ENCODE measurements around the gene UGT1A9.

Gene UGT1A9

GRCh38 chr2:233686928-233687327, 15.2 kb downstream of the UGT1A9 start:
- Histone ChIP-seq H3K4me2 (ENCODE audit: insufficient read depth, low read length) (no peak overlapping the region), H3K9ac (ENCODE audit: low read depth, low read length) (no peak overlapping the region), H3K27ac (ENCODE audit: low read length) (no peak overlapping the region), H3K36me3 (ENCODE audit: insufficient read depth, low read length) (no peaks in the 10 kb centered on the region), H3K9me3 (ENCODE audit: insufficient read depth, low read length, severe bottlenecking) (no peaks in the 10 kb centered on the region), H3K4me1 (ENCODE audit: insufficient read depth, low read length) (no peaks in the 10 kb centered on the region), H3K79me2 (ENCODE audit: insufficient read depth, low read length) (no peaks in the 10 kb centered on the region), H3K4me3 (ENCODE audit: low read depth in 1 of 2, low read length in 2 of 2) (no peak overlapping the region), H4K20me1 (ENCODE audit: insufficient read depth, low read length) (no peaks in the 10 kb centered on the region), H2AFZ (ENCODE audit: low read depth, low read length) (no peak overlapping the region), H3K27me3 (ENCODE audit: insufficient read depth, low read length, poor library complexity) (peaks cover 5% of the 10 kb centered on the region)
- ATAC-seq (ENCODE audit: insufficient read depth, low read depth) (no peak), DNase-seq (no peak)
- TF ChIP-seq CTCF (IDR thresholded peaks at IDR 0.05; ENCODE audit: borderline replicate concordance, extremely low read depth, low read length, poor library complexity, severe bottlenecking) (no peak), EZH2 (IDR thresholded peaks at IDR 0.05; ENCODE audit: borderline replicate concordance, low read depth, low read length, severe bottlenecking) (no peak)

GRCh38 chr2:233688341-233688740, 16.6 kb downstream of the UGT1A9 start:
- DNase-seq (no peak), ATAC-seq (ENCODE audit: insufficient read depth, low read depth) (no peak)
- no peak for TF ChIP-seq CTCF (IDR thresholded peaks at IDR 0.05; ENCODE audit: borderline replicate concordance, extremely low read depth, low read length, poor library complexity, severe bottlenecking)
- Histone ChIP-seq H3K4me1 (ENCODE audit: insufficient read depth, low read length) (no peaks in the 10 kb centered on the region), H3K79me2 (ENCODE audit: insufficient read depth, low read length) (no peaks in the 10 kb centered on the region), H3K9me3 (ENCODE audit: insufficient read depth, low read length, severe bottlenecking) (no peaks in the 10 kb centered on the region), H4K20me1 (ENCODE audit: insufficient read depth, low read length) (no peaks in the 10 kb centered on the region), H3K36me3 (ENCODE audit: insufficient read depth, low read length) (no peaks in the 10 kb centered on the region), H2AFZ (ENCODE audit: low read depth, low read length) (no peak overlapping the region), H3K4me3 (ENCODE audit: low read depth in 1 of 2, low read length in 2 of 2) (no peak overlapping the region), H3K27me3 (ENCODE audit: insufficient read depth, low read length, poor library complexity) (peaks cover 10% of the 10 kb centered on the region), H3K4me2 (ENCODE audit: insufficient read depth, low read length) (no peak overlapping the region), H3K27ac (ENCODE audit: low read length) (no peak overlapping the region), H3K9ac (ENCODE audit: low read depth, low read length) (no peak overlapping the region)

- no peaks in the 10 kb centered on the region for H3K36me3 ChIP-seq (ENCODE audit: insufficient read depth, low read length)
- no peak overlapping the region for H2AFZ ChIP-seq (ENCODE audit: low read depth, low read length)
- peaks cover 14% of the 10 kb centered on the region for H3K27me3 ChIP-seq (ENCODE audit: insufficient read depth, low read length, poor library complexity)
- no peaks in the 10 kb centered on the region for H4K20me1 ChIP-seq (ENCODE audit: insufficient read depth, low read length)
- H3K4me2 ChIP-seq (ENCODE audit: insufficient read depth, low read length): no peak overlapping the region
- no peak overlapping the region for H3K27ac ChIP-seq (ENCODE audit: low read length)
- H3K9me3 ChIP-seq (ENCODE audit: insufficient read depth, low read length, severe bottlenecking): no peaks in the 10 kb centered on the region
- TF ChIP-seq EZH2 (IDR thresholded peaks at IDR 0.05; ENCODE audit: borderline replicate concordance, low read depth, low read length, severe bottlenecking): no peak
- H3K4me1 ChIP-seq (ENCODE audit: insufficient read depth, low read length): no peaks in the 10 kb centered on the region
- ATAC-seq (ENCODE audit: insufficient read depth, low read depth): no peak
- H3K9ac ChIP-seq (ENCODE audit: low read depth, low read length): no peak overlapping the region
- H3K79me2 ChIP-seq (ENCODE audit: insufficient read depth, low read length): no peaks in the 10 kb centered on the region
- no peak for DNase-seq
- no peak overlapping the region for H3K4me3 ChIP-seq (ENCODE audit: low read depth in 1 of 2, low read length in 2 of 2)
These were observed 17.3 kb downstream of the UGT1A9 start for GRCh38 chr2:233689031-233689430.

GRCh38 chr2:233689501-233689900, 17.8 kb downstream of the UGT1A9 start:
- TF ChIP-seq EZH2 (IDR thresholded peaks at IDR 0.05; ENCODE audit: borderline replicate concordance, low read depth, low read length, severe bottlenecking) (no peak), CTCF (IDR thresholded peaks at IDR 0.05; ENCODE audit: borderline replicate concordance, extremely low read depth, low read length, poor library complexity, severe bottlenecking) (no peak)
- H3K27me3 ChIP-seq (ENCODE audit: insufficient read depth, low read length, poor library complexity): peaks cover 14% of the 10 kb centered on the region
- H3K4me2 ChIP-seq (ENCODE audit: insufficient read depth, low read length): no peak overlapping the region
- no peaks in the 10 kb centered on the region for H3K79me2 ChIP-seq (ENCODE audit: insufficient read depth, low read length)
- H3K9ac ChIP-seq (ENCODE audit: low read depth, low read length): no peak overlapping the region
- ATAC-seq (ENCODE audit: insufficient read depth, low read depth) (no peak), DNase-seq (no peak)
- H3K9me3 ChIP-seq (ENCODE audit: insufficient read depth, low read length, severe bottlenecking): no peaks in the 10 kb centered on the region
- no peaks in the 10 kb centered on the region for H3K4me1 ChIP-seq (ENCODE audit: insufficient read depth, low read length)
- H3K4me3 ChIP-seq (ENCODE audit: low read depth in 1 of 2, low read length in 2 of 2): no peak overlapping the region
- H3K36me3 ChIP-seq (ENCODE audit: insufficient read depth, low read length): no peaks in the 10 kb centered on the region
- H2AFZ ChIP-seq (ENCODE audit: low read depth, low read length): no peak overlapping the region
- no peaks in the 10 kb centered on the region for H4K20me1 ChIP-seq (ENCODE audit: insufficient read depth, low read length)
- no peak overlapping the region for H3K27ac ChIP-seq (ENCODE audit: low read length)

Measured in DND-41 (cell line).